B cell (primary cell): ENCODE data around the gene NEMP2. TPM values are rescaled to one million over a fixed set of nuclear protein-coding genes. Genes with fewer than 3 reads are reported as not detected.

Experiments used
- ATAC-seq: fragments of 200-7000 bp; cut with Tn5 transposase; one replicate; pipeline ENCODE4 v1.10.0; 2021; ENCODE audit warnings: low read depth, mild to moderate bottlenecking, moderate number of reproducible peaks, moderate library complexity
- CTCF ChIA-PET: fragments of 350-600 bp; sonication (Branson Sonifier 250); formaldehyde crosslinking; loops from one replicate; lab custom pipeline; 2021; ENCODE audit warnings: antibody characterized with exemption, inconsistent platforms; lab: Charles Lee
- POLR2A ChIA-PET: fragments of 350-600 bp; sonication (Branson Sonifier 250); formaldehyde crosslinking; loops from one replicate; lab custom pipeline; 2021; ENCODE audit warnings: antibody characterized with exemption; lab: Charles Lee
- DNase-seq: peaks from one replicate; pipeline ENCODE4 v3.0.0; 2013
- H2AFZ ChIP-seq: 2 replicates; pipeline ENCODE4 v1.6.1; 2012; ENCODE audit warnings: mild to moderate bottlenecking, low read depth, low read length; ENCODE audit not compliant: insufficient read depth, poor library complexity, severe bottlenecking
- H3K27ac ChIP-seq, 2 donors: 1 replicate in 1 of 2; 2 replicates in 1 of 2; pipeline ENCODE4 v1.5.1; 2012 to 2013; ENCODE audit warnings: low read length in 2 of 2, mild to moderate bottlenecking in 2 of 2, moderate library complexity in 1 of 2
- H3K27me3 ChIP-seq, 4 experiments: fragments of 200-600 bp in 1 of 4; sonication (generic) in 1 of 4; replicated peaks in 1 of 4; 1 replicate in 2 of 4; 2 replicates in 2 of 4; pipeline versions ENCODE4 v1.6.1 to v1.7.0; 2013 to 2016; ENCODE audit warnings: low read length in 3 of 4, mild to moderate bottlenecking in 2 of 4, mixed read lengths in 1 of 4, moderate library complexity in 1 of 4; ENCODE audit not compliant: insufficient read depth in 4 of 4, control insufficient read depth in 3 of 4; ENCODE audit errors: control extremely low read depth in 1 of 4
- H3K36me3 ChIP-seq, 2 experiments: replicated peaks in 1 of 2; 1 replicate in 1 of 2; 2 replicates in 1 of 2; pipeline versions ENCODE4 v1.6.1 to v1.7.1; 2013; ENCODE audit warnings: low read length in 1 of 2; ENCODE audit not compliant: insufficient read depth in 2 of 2, control insufficient read depth in 1 of 2; ENCODE audit errors: control extremely low read depth in 1 of 2, extremely low read depth in 1 of 2
- H3K4me1 ChIP-seq, 2 donors: fragments of 200-600 bp in 1 of 2; sonication (generic) in 1 of 2; 1 replicate in 1 of 2; 2 replicates in 1 of 2; pipeline versions ENCODE4 v1.5.1 to v1.6.1; 2013 to 2017; ENCODE audit warnings: low read length in 2 of 2; ENCODE audit not compliant: control insufficient read depth in 2 of 2, insufficient read depth in 2 of 2
- H3K4me2 ChIP-seq: replicated peaks from 2 replicates; pipeline ENCODE3; 2012; ENCODE audit warnings: mild to moderate bottlenecking, low read depth, low read length; ENCODE audit not compliant: poor library complexity, severe bottlenecking
- H3K4me3 ChIP-seq, 5 experiments: fragments of 200-600 bp in 1 of 5; sonication (generic) in 1 of 5; 1 replicate in 3 of 5; 2 replicates in 2 of 5; pipeline versions ENCODE4 v1.5.1 to v1.7.0; 2011 to 2016; ENCODE audit warnings: low read length in 4 of 5, mild to moderate bottlenecking in 4 of 5, low read depth in 2 of 5, control low read depth in 1 of 5, moderate library complexity in 1 of 5; ENCODE audit not compliant: insufficient read depth in 1 of 5; ENCODE audit errors: control extremely low read depth in 1 of 5, extremely low read depth in 1 of 5
- H3K79me2 ChIP-seq: fragments of 200-600 bp; sonication (generic); one replicate; pipeline ENCODE4 v1.6.0; 2016; ENCODE audit warnings: low read length; ENCODE audit not compliant: control insufficient read depth, insufficient read depth
- H3K9ac ChIP-seq: fragments of 200-600 bp; sonication (generic); 2 replicates; pipeline ENCODE4 v1.6.1; 2017; ENCODE audit warnings: mild to moderate bottlenecking, low read length, moderate library complexity
- H3K9me3 ChIP-seq, 3 donors: one replicate each; pipeline versions ENCODE4 v1.6.1 to v1.7.1; 2013; ENCODE audit warnings: low read length in 2 of 3; ENCODE audit not compliant: control insufficient read depth in 2 of 3, insufficient read depth in 1 of 3; ENCODE audit errors: control extremely low read depth in 1 of 3
- H4K20me1 ChIP-seq: 2 replicates; pipeline ENCODE4 v1.6.0; 2012; ENCODE audit warnings: mild to moderate bottlenecking, low read length; ENCODE audit not compliant: insufficient read depth, control insufficient read depth, poor library complexity, severe bottlenecking
- H3K27ac Mint-ChIP-seq: one replicate; pipeline ENCODE4 v1.8.0; 2021; ENCODE audit warnings: mixed read lengths
- H3K27me3 Mint-ChIP-seq: one replicate; pipeline ENCODE4 v1.8.0; 2021; ENCODE audit warnings: mixed read lengths
- H3K4me1 Mint-ChIP-seq: one replicate; pipeline ENCODE4 v1.8.0; 2021; ENCODE audit warnings: mixed read lengths
- H3K4me3 Mint-ChIP-seq: one replicate; pipeline ENCODE4 v1.8.0; 2021; ENCODE audit warnings: mixed read lengths
- H3K9me3 Mint-ChIP-seq: one replicate; pipeline ENCODE4 v1.8.0; 2022; ENCODE audit warnings: mixed read lengths; ENCODE audit not compliant: insufficient read depth
- EZH2 ChIP-seq: IDR thresholded peaks from 2 replicates; pipeline ENCODE4 v1.6.1; 2012; ENCODE audit warnings: borderline replicate concordance, low read depth, mild to moderate bottlenecking, moderate library complexity, low read length; ENCODE audit not compliant: insufficient read depth, poor library complexity, severe bottlenecking
- WGBS: methylation state at CpG from one replicate; pipeline ENCODE4 v1.1.5; 2013; ENCODE audit warnings: missing lambda C conversion rate; ENCODE audit not compliant: insufficient coverage; 5-methylcytosine and 5-hydroxymethylcytosine counted together
- intact Hi-C: fragments of 100-400 bp; cut with micrococcal nuclease; formaldehyde crosslinking; loops from one replicate; pipeline ENCODE4 v1.10.0; 2022
- polyA plus RNA-seq: library from polyadenylated mRNA; depleted of rRNA; stranded (reverse); fragments of >200 nt; gene quantifications from 2 replicates; pipeline ENCODE4 v1.2.3, GENCODE V29; 2012
- small RNA-seq: library from RNA; depleted of rRNA; stranded (forward); fragments of <200 nt; gene quantifications from one replicate; pipeline ENCODE3, GENCODE V24; 2012; ENCODE audit warnings: low replicate concordance, low read depth; ENCODE audit not compliant: insufficient read length
- total RNA-seq, 2 donors: library from RNA; stranded (reverse); fragments of 120-200 nt in 1 of 2; gene quantifications; 1 replicate in 1 of 2; 2 replicates in 1 of 2; pipeline versions ENCODE4 v1.2.3 to v1.2.4, GENCODE V29; 2013 to 2022
- TF ChIP-seq, protein P1 (sequence below): fragments of 200-600 bp; IDR thresholded peaks from one replicate; pipeline ENCODE4 v1.8.0; 2022; ENCODE audit warnings: antibody characterized with exemption, mild to moderate bottlenecking

NEMP2 gene
- total and polyA plus RNA-seq, 2 donors (not counting 1 experiment from before 2014, with no cell fraction given) = 1.3 to 17.3 TPM

GRCh38 chr2:190454795-190455194 lies 79.7 kb downstream of the NEMP2 start:
- Histone ChIP-seq H3K79me2 (peaks cover 47% of the 10 kb centered on the region), H3K27me3 (no peaks in the 10 kb centered on the region), H3K4me3 (no peak overlapping the region), H3K36me3 (peaks cover 4 to 24% of the 10 kb centered on the region in 2 experiments), H3K27ac (no peak overlapping the region), H3K9me3 (no peaks in the 10 kb centered on the region), H2AFZ (no peak overlapping the region), H4K20me1 (peaks cover 29% of the 10 kb centered on the region), H3K4me2 (no peak overlapping the region), H3K4me1 (peaks cover 4 to 7% of the 10 kb centered on the region in 2 donors), H3K9ac (no peak overlapping the region)
- Mint-ChIP-seq H3K9me3 (no peaks in the 10 kb centered on the region), H3K27ac (no peak overlapping the region), H3K4me1 (peaks cover 34% of the 10 kb centered on the region), H3K4me3 (no peak overlapping the region), H3K27me3 (no peaks in the 10 kb centered on the region)
- no CpG with 5 or more reads among the region's 2 CpGs for WGBS
- intact Hi-C loops = no loop called here
- ATAC-seq = no peak
- ChIA-PET POLR2A (no interaction called here), CTCF (no interaction called here)
- TF ChIP-seq, protein P1, sequence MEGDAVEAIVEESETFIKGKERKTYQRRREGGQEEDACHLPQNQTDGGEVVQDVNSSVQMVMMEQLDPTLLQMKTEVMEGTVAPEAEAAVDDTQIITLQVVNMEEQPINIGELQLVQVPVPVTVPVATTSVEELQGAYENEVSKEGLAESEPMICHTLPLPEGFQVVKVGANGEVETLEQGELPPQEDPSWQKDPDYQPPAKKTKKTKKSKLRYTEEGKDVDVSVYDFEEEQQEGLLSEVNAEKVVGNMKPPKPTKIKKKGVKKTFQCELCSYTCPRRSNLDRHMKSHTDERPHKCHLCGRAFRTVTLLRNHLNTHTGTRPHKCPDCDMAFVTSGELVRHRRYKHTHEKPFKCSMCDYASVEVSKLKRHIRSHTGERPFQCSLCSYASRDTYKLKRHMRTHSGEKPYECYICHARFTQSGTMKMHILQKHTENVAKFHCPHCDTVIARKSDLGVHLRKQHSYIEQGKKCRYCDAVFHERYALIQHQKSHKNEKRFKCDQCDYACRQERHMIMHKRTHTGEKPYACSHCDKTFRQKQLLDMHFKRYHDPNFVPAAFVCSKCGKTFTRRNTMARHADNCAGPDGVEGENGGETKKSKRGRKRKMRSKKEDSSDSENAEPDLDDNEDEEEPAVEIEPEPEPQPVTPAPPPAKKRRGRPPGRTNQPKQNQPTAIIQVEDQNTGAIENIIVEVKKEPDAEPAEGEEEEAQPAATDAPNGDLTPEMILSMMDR = no peak
- TF ChIP-seq EZH2 = no peak
- DNase-seq = no peak

Small RNAs within 50 kb of the gene (small RNA-seq; reads per million reads assigned to genes)
- gene RN7SKP179 = not detected

Other genes with a start within 250 kb of the NEMP2 start
- 30.2 and 36.9 TPM in 2 replicates for gene HIBCH, start 214.9 kb downstream of the NEMP2 start, total RNA-seq
- gene HIBCH, start 214.9 kb downstream of the NEMP2 start, polyA plus RNA-seq = 5.6 and 6.4 TPM in 2 replicates
- 3.7 and 4.6 TPM in 2 replicates for gene INPP1, start 191.1 kb downstream of the NEMP2 start, total RNA-seq
- 3.1 and 3.8 TPM in 2 replicates for gene INPP1, start 191.1 kb downstream of the NEMP2 start, polyA plus RNA-seq
- 33.8 and 38.0 TPM in 2 replicates for gene MFSD6, start 126.4 kb downstream of the NEMP2 start, total RNA-seq
- gene MFSD6, start 126.4 kb downstream of the NEMP2 start, polyA plus RNA-seq = 11.1 and 13.5 TPM in 2 replicates
- 24.9 and 31.9 TPM in 2 replicates for gene NAB1, start 114.4 kb upstream of the NEMP2 start, total RNA-seq
- 6.3 and 7.7 TPM in 2 replicates for gene NAB1, start 114.4 kb upstream of the NEMP2 start, polyA plus RNA-seq